A549 (cell line): ENCODE data around the gene CCDC97. TPM values are rescaled to one million over a fixed set of nuclear protein-coding genes. Genes with fewer than 3 reads are reported as not detected.

Experiments used
- ATAC-seq, 2 experiments: fragments of 200-7000 bp in 1 of 2; fragments of >200 bp in 1 of 2; cut with Nextera tagmentation in 1 of 2; cut with Tn5 transposase in 1 of 2; 3 replicates each; pipeline versions ENCODE4 v1.8.0 to v1.9.1; 2018 to 2020; ENCODE audit warnings: mild to moderate bottlenecking in 1 of 2, moderate library complexity in 1 of 2
- CTCF ChIA-PET: fragments of 300-600 bp; sonication (Branson Sonifier 250); formaldehyde crosslinking; extraction: SDS; loops from one replicate; lab custom pipeline; 2021; ENCODE audit warnings: antibody characterized with exemption, inconsistent platforms; lab: Yijun Ruan, JAX
- POLR2A ChIA-PET: fragments of 350-600 bp; formaldehyde crosslinking; extraction: SDS; loops from one replicate; lab custom pipeline; 2021; ENCODE audit warnings: antibody characterized with exemption, inconsistent platforms; lab: Yijun Ruan, JAX
- DNase-seq, 2 experiments: peaks; one replicate each; pipeline versions ENCODE4 v3.0.0 to v3.0.0-alpha.2; 2011 to 2016; ENCODE audit warnings: low read depth in 1 of 2, low spot score in 1 of 2
- FAIRE-seq: peaks from 2 replicates; lab custom pipeline; 2011; peaks lifted over from hg19 to GRCh38; lab: Jason Lieb, UNC
- H3K27ac ChIP-seq, 2 experiments: fragments of >200 bp; sonication (Bioruptor Twin); formaldehyde crosslinking; 3 replicates each; pipeline ENCODE4 v1.5.1; 2016 to 2017
- H3K4me1 ChIP-seq: fragments of >200 bp; sonication (Bioruptor Twin); formaldehyde crosslinking; 3 replicates; pipeline ENCODE4 v1.6.1; 2016
- H3K4me2 ChIP-seq: fragments of >200 bp; sonication (Bioruptor Twin); formaldehyde crosslinking; 3 replicates; pipeline ENCODE4 v1.6.1; 2016
- H3K4me3 ChIP-seq: fragments of >200 bp; sonication (Bioruptor Twin); formaldehyde crosslinking; 3 replicates; pipeline ENCODE4 v1.5.1; 2016
- H3K9me3 ChIP-seq: fragments of >200 bp; sonication (Bioruptor Twin); formaldehyde crosslinking; 3 replicates; pipeline ENCODE4 v1.6.1; 2016
- BHLHE40 ChIP-seq: IDR thresholded peaks from 2 replicates; pipeline ENCODE4 v1.6.1; 2012; ENCODE audit warnings: low read depth, low read length, inconsistent platforms
- CBX8 ChIP-seq: fragments of 200-600 bp; sonication (generic); IDR thresholded peaks from 2 replicates; pipeline ENCODE4 v1.6.1; 2016
- CEBPB ChIP-seq, 2 experiments: fragments of >200 bp in 1 of 2; sonication (Bioruptor Twin) in 1 of 2; formaldehyde crosslinking in 1 of 2; IDR thresholded peaks; 2 replicates each; pipeline ENCODE4 v1.6.1; 2012 to 2016
- EHF ChIP-seq: fragments of 250-450 bp; sonication (Bioruptor Pico); IDR thresholded peaks from 2 replicates; pipeline ENCODE4 v1.5.0; 2020; ENCODE audit warnings: mild to moderate bottlenecking
- EP300 ChIP-seq, 2 experiments: fragments of >200 bp; sonication (Bioruptor Twin); formaldehyde crosslinking; IDR thresholded peaks; 2 replicates in 1 of 2; 3 replicates in 1 of 2; pipeline ENCODE4 v1.6.1; 2016 to 2017
- FOSB ChIP-seq: fragments of 250-450 bp; sonication (Bioruptor Pico); IDR thresholded peaks from 2 replicates; pipeline ENCODE4 v1.5.0; 2020; ENCODE audit warnings: mild to moderate bottlenecking, moderate library complexity
- FOSL2 ChIP-seq, 2 experiments: fragments of 450-650 bp in 1 of 2; fragments of >200 bp in 1 of 2; sonication (Bioruptor Twin) in 1 of 2; formaldehyde crosslinking; IDR thresholded peaks; 2 replicates each; pipeline versions ENCODE4 v1.5.0 to v1.6.1; 2016 to 2020; ENCODE audit warnings: mild to moderate bottlenecking in 1 of 2, moderate library complexity in 1 of 2
- GATA3 ChIP-seq: IDR thresholded peaks from 2 replicates; pipeline ENCODE4 v1.6.1; 2012; ENCODE audit warnings: borderline replicate concordance
- HES2 ChIP-seq: fragments of >200 bp; sonication (Bioruptor Twin); formaldehyde crosslinking; IDR thresholded peaks from 2 replicates; pipeline ENCODE4 v1.6.1; 2016
- HMGXB4 ChIP-seq: fragments of 250-450 bp; sonication (Bioruptor Pico); IDR thresholded peaks from 2 replicates; pipeline ENCODE4 v1.5.0; 2021; ENCODE audit warnings: mild to moderate bottlenecking, moderate library complexity, borderline replicate concordance
- HOXA7 ChIP-seq: fragments of 250-450 bp; sonication (Bioruptor Pico); IDR thresholded peaks from 2 replicates; pipeline ENCODE4 v1.5.0; 2020; ENCODE audit warnings: mild to moderate bottlenecking, moderate library complexity
- HOXB5 ChIP-seq: fragments of 250-450 bp; sonication (Bioruptor Pico); IDR thresholded peaks from 2 replicates; pipeline ENCODE4 v1.5.0; 2020; ENCODE audit warnings: mild to moderate bottlenecking, moderate library complexity
- JUN ChIP-seq, 2 experiments: fragments of >200 bp; sonication (Bioruptor Twin); formaldehyde crosslinking; IDR thresholded peaks; 2 replicates in 1 of 2; 3 replicates in 1 of 2; pipeline ENCODE4 v1.6.1; 2016 to 2017
- KDM5A ChIP-seq: fragments of 200-600 bp; sonication (generic); IDR thresholded peaks from 2 replicates; pipeline ENCODE4 v1.6.1; 2016; ENCODE audit warnings: antibody characterized with exemption, mild to moderate bottlenecking
- MAZ ChIP-seq: fragments of 150-350 bp; IDR thresholded peaks from 2 replicates; pipeline ENCODE4 v1.6.1; 2014; ENCODE audit warnings: antibody characterized with exemption, low read depth, low read length, borderline replicate concordance
- MYC ChIP-seq: IDR thresholded peaks from 2 replicates; pipeline ENCODE4 v1.6.1; 2012; ENCODE audit warnings: mild to moderate bottlenecking, inconsistent platforms, low read length, improper control_type of control experiment, borderline replicate concordance
- POLR2AphosphoS2 ChIP-seq: conservative IDR thresholded peaks from 2 replicates; pipeline ENCODE4 v1.6.1; 2012; ENCODE audit warnings: low read length, improper control_type of control experiment, inconsistent platforms
- RAD21 ChIP-seq, 2 experiments: fragments of >200 bp in 1 of 2; sonication (Bioruptor Twin) in 1 of 2; formaldehyde crosslinking in 1 of 2; IDR thresholded peaks in 1 of 2; conservative IDR thresholded peaks in 1 of 2; 2 replicates in 1 of 2; 3 replicates in 1 of 2; pipeline ENCODE4 v1.6.1; 2012 to 2018; ENCODE audit warnings: inconsistent platforms in 1 of 2
- RARB ChIP-seq: fragments of 250-450 bp; sonication (Bioruptor Pico); IDR thresholded peaks from 2 replicates; pipeline ENCODE4 v1.8.0; 2021; ENCODE audit warnings: mild to moderate bottlenecking, moderate library complexity
- RFX5 ChIP-seq: fragments of 450-650 bp; IDR thresholded peaks from 2 replicates; pipeline ENCODE4 v1.7.1; 2014; ENCODE audit warnings: antibody characterized with exemption, mild to moderate bottlenecking, moderate library complexity
- TP53 ChIP-seq: fragments of 250-450 bp; sonication (Bioruptor Pico); IDR thresholded peaks from 2 replicates; pipeline ENCODE4 v1.5.0; 2021; ENCODE audit warnings: mild to moderate bottlenecking, moderate library complexity
- ZC3H11A ChIP-seq: fragments of 450-650 bp; IDR thresholded peaks from 2 replicates; pipeline ENCODE4 v1.6.1; 2014; ENCODE audit warnings: antibody characterized with exemption, mild to moderate bottlenecking
- ZSCAN20 ChIP-seq: fragments of 250-450 bp; sonication (Bioruptor Pico); IDR thresholded peaks from 2 replicates; pipeline ENCODE4 v1.8.0; 2022; ENCODE audit warnings: mild to moderate bottlenecking, moderate library complexity
- WGBS: methylation state at CpG from one replicate; pipeline ENCODE4 v1.1.6; 2017; ENCODE audit errors: missing lambda C conversion rate; 5-methylcytosine and 5-hydroxymethylcytosine counted together
- polyA plus RNA-seq, 4 experiments: library from polyadenylated mRNA; depleted of rRNA in 3 of 4; stranded (reverse); fragments of >200 nt; fragmentation: RNase III in 1 of 4; extraction: RNeasy Plus Mini Kit Qiagen cat#74134 plus additional on column Dnase treatment in 1 of 4; gene quantifications; 2 replicates in 3 of 4; 3 replicates in 1 of 4; pipeline ENCODE4 v1.2.3, GENCODE V29; 2011 to 2017
- TF ChIP-seq, protein P1 (sequence below): IDR thresholded peaks from 2 replicates; pipeline ENCODE4 v1.6.1; 2012
- TF ChIP-seq, protein P2 (sequence below): IDR thresholded peaks from 2 replicates; pipeline ENCODE4 v1.6.1; 2012
- TF ChIP-seq, protein P3 (sequence below): fragments of 450-650 bp; IDR thresholded peaks from 2 replicates; pipeline ENCODE4 v1.6.1; 2014; ENCODE audit warnings: antibody characterized with exemption
- TF ChIP-seq, protein P4 (sequence below): IDR thresholded peaks from 2 replicates; pipeline ENCODE4 v1.6.1; 2012; ENCODE audit warnings: low read depth, borderline replicate concordance
- TF ChIP-seq, protein P5 (sequence below): fragments of 250-450 bp; sonication (Bioruptor Pico); IDR thresholded peaks from 2 replicates; pipeline ENCODE4 v1.5.0; 2020; ENCODE audit warnings: low read depth, mild to moderate bottlenecking, moderate library complexity
- TF ChIP-seq, protein P6 (sequence below): fragments of 200-600 bp; sonication (generic); IDR thresholded peaks from 2 replicates; pipeline ENCODE4 v1.6.1; 2016; ENCODE audit warnings: antibody characterized with exemption, mild to moderate bottlenecking, moderate library complexity

Gene CCDC97
- polyA plus RNA-seq, 2 of the 4 experiments (the other 2 are of a cell fraction) = 18.7 to 26.8 TPM

DNA sequence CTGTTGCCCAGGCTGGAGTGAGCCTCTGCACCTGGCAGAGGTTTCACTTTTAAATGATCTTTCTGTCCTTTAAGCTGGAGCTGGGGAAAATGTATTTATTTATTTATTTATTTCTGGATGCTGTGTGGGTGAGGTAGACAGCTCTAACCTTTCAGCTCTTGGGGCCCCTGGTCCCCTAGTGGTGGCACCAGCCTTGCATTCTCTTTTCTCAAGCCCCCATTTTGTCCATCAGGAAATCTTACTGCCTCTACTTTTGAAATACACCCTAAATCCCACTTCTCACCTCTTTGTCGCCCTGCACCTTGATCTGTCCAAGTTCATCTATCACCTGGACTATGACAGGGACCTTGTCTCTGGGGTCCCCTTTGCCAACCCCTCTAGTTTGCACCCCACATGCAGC lies 56.1 kb downstream of the CCDC97 start (continued):
- TF ChIP-seq MYC (no peak), EHF (no peak)
- TF ChIP-seq, all 56 proteins: peak for 2

DNA sequence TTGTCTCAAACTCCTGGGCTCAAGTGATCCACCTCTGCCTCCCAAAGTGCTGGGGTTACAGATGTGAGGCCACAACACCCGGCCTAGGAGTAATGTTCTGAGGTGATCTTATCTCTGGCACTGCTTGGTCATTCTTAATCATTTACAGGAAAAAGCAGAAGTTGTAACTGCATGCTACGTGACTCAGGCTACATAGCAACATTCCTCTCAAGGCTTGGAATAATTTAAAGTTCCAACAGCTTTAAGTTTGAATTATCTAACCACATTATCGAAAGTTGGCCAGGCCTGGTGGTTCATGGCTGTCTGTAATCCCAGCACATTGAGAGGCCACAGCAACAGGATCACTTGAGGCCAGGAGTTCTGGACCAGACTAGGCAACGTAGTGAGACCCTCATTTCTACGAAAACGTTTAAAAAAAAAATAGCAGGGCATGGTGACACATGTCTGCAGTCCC lies 57.9 kb downstream of the CCDC97 start:
- peak overlapping the region; percentile 66 to 86 for H3K27ac ChIP-seq
- POLR2A ChIA-PET = interaction anchor here (1.0 to 1.2 kb wide), 2 partner anchors 20 to 72 kb away, joined by 4 read pairs; partner anchors contain the start of gene DMAC2
- TF ChIP-seq CBX8 (no peak), BHLHE40 (no peak), POLR2AphosphoS2 (no peak), EHF (no peak), ZC3H11A (no peak), FOSB (CRISPR knock-in tag) (no peak), FOSL2 (IDR thresholded peaks at IDR 0.05) (peak; percentile 29; the same call in 1 of the 2 replicates), FOSL2 (CRISPR knock-in tag; IDR thresholded peaks at IDR 0.05) (peak; percentile 77), EP300 (IDR thresholded peaks at IDR 0.05) (0 out of 5 replicates have a peak, but pooled peaks of 1 of the 2 experiments have one; percentile 20), CEBPB (IDR thresholded peaks at IDR 0.05) (0 out of 4 replicates have a peak, but pooled peaks of 1 of the 2 experiments have one; percentile 4), RARB (CRISPR knock-in tag) (no peak), GATA3 (peak; percentile 95), HMGXB4 (CRISPR knock-in tag) (no peak), JUN (IDR thresholded peaks at IDR 0.05) (0 out of 5 replicates have a peak, but pooled peaks of 1 of the 2 experiments have one; percentile 40), KDM5A (no peak), RFX5 (no peak), HOXB5 (CRISPR knock-in tag) (no peak), MYC (no peak), ZSCAN20 (CRISPR knock-in tag) (no peak), HOXA7 (CRISPR knock-in tag) (no peak), MAZ (no peak), HES2 (no peak), RAD21 (conservative IDR thresholded peaks at IDR 0.05 in 1 of 2, IDR thresholded peaks at IDR 0.05 in 1 of 2) (0 out of 5 replicates have a peak, but pooled peaks of 1 of the 2 experiments have one; percentile 7), TP53 (CRISPR knock-in tag) (no peak)
- TF ChIP-seq, protein P1, sequence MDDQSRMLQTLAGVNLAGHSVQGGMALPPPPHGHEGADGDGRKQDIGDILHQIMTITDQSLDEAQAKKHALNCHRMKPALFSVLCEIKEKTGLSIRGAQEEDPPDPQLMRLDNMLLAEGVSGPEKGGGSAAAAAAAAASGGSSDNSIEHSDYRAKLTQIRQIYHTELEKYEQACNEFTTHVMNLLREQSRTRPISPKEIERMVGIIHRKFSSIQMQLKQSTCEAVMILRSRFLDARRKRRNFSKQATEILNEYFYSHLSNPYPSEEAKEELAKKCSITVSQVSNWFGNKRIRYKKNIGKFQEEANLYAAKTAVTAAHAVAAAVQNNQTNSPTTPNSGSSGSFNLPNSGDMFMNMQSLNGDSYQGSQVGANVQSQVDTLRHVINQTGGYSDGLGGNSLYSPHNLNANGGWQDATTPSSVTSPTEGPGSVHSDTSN = no peak
- TF ChIP-seq, protein P2, sequence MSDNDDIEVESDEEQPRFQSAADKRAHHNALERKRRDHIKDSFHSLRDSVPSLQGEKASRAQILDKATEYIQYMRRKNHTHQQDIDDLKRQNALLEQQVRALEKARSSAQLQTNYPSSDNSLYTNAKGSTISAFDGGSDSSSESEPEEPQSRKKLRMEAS = peak; percentile 75
- TF ChIP-seq, protein P3, sequence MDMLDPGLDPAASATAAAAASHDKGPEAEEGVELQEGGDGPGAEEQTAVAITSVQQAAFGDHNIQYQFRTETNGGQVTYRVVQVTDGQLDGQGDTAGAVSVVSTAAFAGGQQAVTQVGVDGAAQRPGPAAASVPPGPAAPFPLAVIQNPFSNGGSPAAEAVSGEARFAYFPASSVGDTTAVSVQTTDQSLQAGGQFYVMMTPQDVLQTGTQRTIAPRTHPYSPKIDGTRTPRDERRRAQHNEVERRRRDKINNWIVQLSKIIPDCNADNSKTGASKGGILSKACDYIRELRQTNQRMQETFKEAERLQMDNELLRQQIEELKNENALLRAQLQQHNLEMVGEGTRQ = no peak
- TF ChIP-seq, protein P4, sequence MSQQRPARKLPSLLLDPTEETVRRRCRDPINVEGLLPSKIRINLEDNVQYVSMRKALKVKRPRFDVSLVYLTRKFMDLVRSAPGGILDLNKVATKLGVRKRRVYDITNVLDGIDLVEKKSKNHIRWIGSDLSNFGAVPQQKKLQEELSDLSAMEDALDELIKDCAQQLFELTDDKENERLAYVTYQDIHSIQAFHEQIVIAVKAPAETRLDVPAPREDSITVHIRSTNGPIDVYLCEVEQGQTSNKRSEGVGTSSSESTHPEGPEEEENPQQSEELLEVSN = 0 out of 2 replicates have a peak, but pooled peaks have one; percentile 34
- TF ChIP-seq, protein P5, sequence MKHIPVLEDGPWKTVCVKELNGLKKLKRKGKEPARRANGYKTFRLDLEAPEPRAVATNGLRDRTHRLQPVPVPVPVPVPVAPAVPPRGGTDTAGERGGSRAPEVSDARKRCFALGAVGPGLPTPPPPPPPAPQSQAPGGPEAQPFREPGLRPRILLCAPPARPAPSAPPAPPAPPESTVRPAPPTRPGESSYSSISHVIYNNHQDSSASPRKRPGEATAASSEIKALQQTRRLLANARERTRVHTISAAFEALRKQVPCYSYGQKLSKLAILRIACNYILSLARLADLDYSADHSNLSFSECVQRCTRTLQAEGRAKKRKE (CRISPR knock-in tag) = no peak
- TF ChIP-seq, protein P6, sequence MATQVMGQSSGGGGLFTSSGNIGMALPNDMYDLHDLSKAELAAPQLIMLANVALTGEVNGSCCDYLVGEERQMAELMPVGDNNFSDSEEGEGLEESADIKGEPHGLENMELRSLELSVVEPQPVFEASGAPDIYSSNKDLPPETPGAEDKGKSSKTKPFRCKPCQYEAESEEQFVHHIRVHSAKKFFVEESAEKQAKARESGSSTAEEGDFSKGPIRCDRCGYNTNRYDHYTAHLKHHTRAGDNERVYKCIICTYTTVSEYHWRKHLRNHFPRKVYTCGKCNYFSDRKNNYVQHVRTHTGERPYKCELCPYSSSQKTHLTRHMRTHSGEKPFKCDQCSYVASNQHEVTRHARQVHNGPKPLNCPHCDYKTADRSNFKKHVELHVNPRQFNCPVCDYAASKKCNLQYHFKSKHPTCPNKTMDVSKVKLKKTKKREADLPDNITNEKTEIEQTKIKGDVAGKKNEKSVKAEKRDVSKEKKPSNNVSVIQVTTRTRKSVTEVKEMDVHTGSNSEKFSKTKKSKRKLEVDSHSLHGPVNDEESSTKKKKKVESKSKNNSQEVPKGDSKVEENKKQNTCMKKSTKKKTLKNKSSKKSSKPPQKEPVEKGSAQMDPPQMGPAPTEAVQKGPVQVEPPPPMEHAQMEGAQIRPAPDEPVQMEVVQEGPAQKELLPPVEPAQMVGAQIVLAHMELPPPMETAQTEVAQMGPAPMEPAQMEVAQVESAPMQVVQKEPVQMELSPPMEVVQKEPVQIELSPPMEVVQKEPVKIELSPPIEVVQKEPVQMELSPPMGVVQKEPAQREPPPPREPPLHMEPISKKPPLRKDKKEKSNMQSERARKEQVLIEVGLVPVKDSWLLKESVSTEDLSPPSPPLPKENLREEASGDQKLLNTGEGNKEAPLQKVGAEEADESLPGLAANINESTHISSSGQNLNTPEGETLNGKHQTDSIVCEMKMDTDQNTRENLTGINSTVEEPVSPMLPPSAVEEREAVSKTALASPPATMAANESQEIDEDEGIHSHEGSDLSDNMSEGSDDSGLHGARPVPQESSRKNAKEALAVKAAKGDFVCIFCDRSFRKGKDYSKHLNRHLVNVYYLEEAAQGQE = no peak
- TF ChIP-seq, all 56 proteins: peak for 8
- H3K4me3 ChIP-seq = no peak overlapping the region
- WGBS = 13% methylated on average over 6 of the region's 6 CpGs
- H3K4me2 ChIP-seq = peak overlapping the region; percentile 60
- ATAC-seq (peak; percentile 55; a peak in 5 of 6 replicates), DNase-seq (peak; percentile 71 to 77), FAIRE-seq (peak; percentile 93)
- CTCF ChIA-PET = interaction anchor here (0.7 to 13.8 kb wide), 15 partner anchors 9 to 733 kb away, joined by 3 to 197 read pairs (median 4); partner anchors contain the start of genes TGFB1 and TMEM91
- peaks cover 44% of the 10 kb centered on the region for H3K4me1 ChIP-seq
- no peaks in the 10 kb centered on the region for H3K9me3 ChIP-seq
